ENCODE measurements around the gene ITPRID2. TPM values are rescaled to one million over a fixed set of nuclear protein-coding genes. Genes with fewer than 3 reads are reported as not detected.
A peak's percentile ranks its signal among the peaks of the same experiment; 100 is the strongest.

Gene ITPRID2
- 10 to 100 TPM; 36.4 to 57.4 TPM for total RNA-seq

- H3K9me3 Mint-ChIP-seq = no peaks in the 10 kb centered on the region
- peak; percentile 92 for ATAC-seq (replicated peaks)
- peaks cover 26% of the 10 kb centered on the region for H3K27me3 Mint-ChIP-seq
- peak within 1 kb of the TSS; percentile 96 for H3K4me3 Mint-ChIP-seq
- H3K36me3 Mint-ChIP-seq (ENCODE audit: low read depth) = peaks cover 16% of the 10 kb centered on the region
- H3K4me1 Mint-ChIP-seq = peaks cover 5% of the 10 kb centered on the region
- H3K27ac Mint-ChIP-seq = peak within 1 kb of the TSS; percentile 88
Measured at GRCh38 chr2:181891258-181891965, at the start of gene ITPRID2. Gene ITPRID2, plus strand, starts transcription at chr2:181891730. Its CDS starts 337 bp downstream, at chr2:181892067.

- no peaks in the 10 kb centered on the region for H3K36me3 Mint-ChIP-seq (ENCODE audit: low read depth)
- no peak for ATAC-seq (replicated peaks)
- no peaks in the 10 kb centered on the region for H3K9me3 Mint-ChIP-seq
- no peaks in the 10 kb centered on the region for H3K4me1 Mint-ChIP-seq
- no peak overlapping the region for H3K27ac Mint-ChIP-seq
- peaks cover 5% of the 10 kb centered on the region for H3K27me3 Mint-ChIP-seq
- H3K4me3 Mint-ChIP-seq = no peak overlapping the region
Measured at GRCh38 chr2:181844551-181845290, 46.8 kb upstream of the ITPRID2 start.

GRCh38 chr2:181846399-181847197, 44.9 kb upstream of the ITPRID2 start:
- Mint-ChIP-seq H3K36me3 (ENCODE audit: low read depth) (no peaks in the 10 kb centered on the region), H3K27me3 (peaks cover 3% of the 10 kb centered on the region), H3K4me3 (no peak overlapping the region), H3K27ac (no peak overlapping the region), H3K4me1 (no peaks in the 10 kb centered on the region), H3K9me3 (no peaks in the 10 kb centered on the region)
- ATAC-seq (replicated peaks) = no peak

- no peaks in the 10 kb centered on the region for H3K36me3 Mint-ChIP-seq (ENCODE audit: low read depth)
- H3K4me1 Mint-ChIP-seq = no peaks in the 10 kb centered on the region
- no peaks in the 10 kb centered on the region for H3K9me3 Mint-ChIP-seq
- no peak overlapping the region for H3K27ac Mint-ChIP-seq
- no peak for ATAC-seq (replicated peaks)
- H3K27me3 Mint-ChIP-seq = peaks cover 3% of the 10 kb centered on the region
- no peak overlapping the region for H3K4me3 Mint-ChIP-seq
Measured at GRCh38 chr2:181847198-181847556, 44.4 kb upstream of the ITPRID2 start.

- H3K36me3 Mint-ChIP-seq (ENCODE audit: low read depth) = no peaks in the 10 kb centered on the region
- peaks cover 3% of the 10 kb centered on the region for H3K27me3 Mint-ChIP-seq
- ATAC-seq (replicated peaks) = no peak
- no peaks in the 10 kb centered on the region for H3K4me1 Mint-ChIP-seq
- H3K27ac Mint-ChIP-seq = no peak overlapping the region
- H3K9me3 Mint-ChIP-seq = no peaks in the 10 kb centered on the region
- H3K4me3 Mint-ChIP-seq = no peak overlapping the region
Measured at GRCh38 chr2:181847702-181848101, 43.8 kb upstream of the ITPRID2 start.

GRCh38 chr2:181848261-181848886, 43.2 kb upstream of the ITPRID2 start:
- Mint-ChIP-seq H3K27ac (no peak overlapping the region), H3K4me3 (no peak overlapping the region), H3K4me1 (no peaks in the 10 kb centered on the region), H3K36me3 (ENCODE audit: low read depth) (no peaks in the 10 kb centered on the region), H3K27me3 (peaks cover 3% of the 10 kb centered on the region), H3K9me3 (no peaks in the 10 kb centered on the region)
- peak; percentile 26 for ATAC-seq (replicated peaks)

- Mint-ChIP-seq H3K4me3 (no peak overlapping the region), H3K36me3 (ENCODE audit: low read depth) (no peaks in the 10 kb centered on the region), H3K27me3 (no peaks in the 10 kb centered on the region), H3K27ac (no peak overlapping the region), H3K4me1 (no peaks in the 10 kb centered on the region), H3K9me3 (no peaks in the 10 kb centered on the region)
- ATAC-seq (replicated peaks) = no peak
Measured at GRCh38 chr2:181849601-181850000, 41.9 kb upstream of the ITPRID2 start.

GRCh38 chr2:181850936-181851560, 40.5 kb upstream of the ITPRID2 start:
- H3K4me1 Mint-ChIP-seq = no peaks in the 10 kb centered on the region
- H3K27ac Mint-ChIP-seq = no peak overlapping the region
- no peaks in the 10 kb centered on the region for H3K36me3 Mint-ChIP-seq (ENCODE audit: low read depth)
- H3K4me3 Mint-ChIP-seq = no peak overlapping the region
- no peaks in the 10 kb centered on the region for H3K27me3 Mint-ChIP-seq
- no peaks in the 10 kb centered on the region for H3K9me3 Mint-ChIP-seq
- no peak for ATAC-seq (replicated peaks)

- Mint-ChIP-seq H3K9me3 (no peaks in the 10 kb centered on the region), H3K27ac (no peak overlapping the region), H3K36me3 (ENCODE audit: low read depth) (no peaks in the 10 kb centered on the region), H3K4me1 (no peaks in the 10 kb centered on the region), H3K4me3 (no peak overlapping the region), H3K27me3 (no peaks in the 10 kb centered on the region)
- ATAC-seq (replicated peaks) = no peak
Measured at GRCh38 chr2:181851726-181852125, 39.8 kb upstream of the ITPRID2 start.

GRCh38 chr2:181853696-181854095, 37.8 kb upstream of the ITPRID2 start:
- Mint-ChIP-seq H3K36me3 (ENCODE audit: low read depth) (no peaks in the 10 kb centered on the region), H3K4me3 (no peak overlapping the region), H3K27ac (no peak overlapping the region), H3K27me3 (peaks cover 7% of the 10 kb centered on the region), H3K4me1 (no peaks in the 10 kb centered on the region), H3K9me3 (no peaks in the 10 kb centered on the region)
- ATAC-seq (replicated peaks) = no peak

GRCh38 chr2:181857483-181857882, 34.0 kb upstream of the ITPRID2 start:
- H3K36me3 Mint-ChIP-seq (ENCODE audit: low read depth) = no peaks in the 10 kb centered on the region
- no peak overlapping the region for H3K27ac Mint-ChIP-seq
- H3K27me3 Mint-ChIP-seq = peaks cover 7% of the 10 kb centered on the region
- no peak overlapping the region for H3K4me3 Mint-ChIP-seq
- H3K4me1 Mint-ChIP-seq = no peaks in the 10 kb centered on the region
- no peaks in the 10 kb centered on the region for H3K9me3 Mint-ChIP-seq
- ATAC-seq (replicated peaks) = no peak

GRCh38 chr2:181858600-181858999, 32.9 kb upstream of the ITPRID2 start:
- ATAC-seq (replicated peaks) = no peak
- Mint-ChIP-seq H3K36me3 (ENCODE audit: low read depth) (no peaks in the 10 kb centered on the region), H3K4me3 (no peak overlapping the region)

GRCh38 chr2:181859123-181859522, 32.4 kb upstream of the ITPRID2 start:
- H3K27ac Mint-ChIP-seq = no peak overlapping the region
- ATAC-seq (replicated peaks) = no peak

More at GRCh38 chr2:181858600-181858999, 32.9 kb upstream of the ITPRID2 start:
- Mint-ChIP-seq H3K27ac (no peak overlapping the region), H3K9me3 (no peaks in the 10 kb centered on the region), H3K4me1 (no peaks in the 10 kb centered on the region), H3K27me3 (peaks cover 7% of the 10 kb centered on the region)

GRCh38 chr2:181859803-181860202, 31.7 kb upstream of the ITPRID2 start:
- H3K9me3 Mint-ChIP-seq = no peaks in the 10 kb centered on the region
- peaks cover 12% of the 10 kb centered on the region for H3K27me3 Mint-ChIP-seq
- no peaks in the 10 kb centered on the region for H3K4me1 Mint-ChIP-seq
- H3K27ac Mint-ChIP-seq = no peak overlapping the region
- no peak overlapping the region for H3K4me3 Mint-ChIP-seq
- ATAC-seq (replicated peaks) = no peak
- no peaks in the 10 kb centered on the region for H3K36me3 Mint-ChIP-seq (ENCODE audit: low read depth)

More at GRCh38 chr2:181859123-181859522, 32.4 kb upstream of the ITPRID2 start:
- Mint-ChIP-seq H3K27me3 (peaks cover 7% of the 10 kb centered on the region), H3K9me3 (no peaks in the 10 kb centered on the region), H3K4me1 (no peaks in the 10 kb centered on the region), H3K36me3 (ENCODE audit: low read depth) (no peaks in the 10 kb centered on the region), H3K4me3 (no peak overlapping the region)
